GM12874 (cell line): ENCODE measurements around the gene NSD2.

Experiments used
- CTCF ChIP-seq: IDR thresholded peaks from 2 replicates; pipeline ENCODE4 v1.5.1; 2011; ENCODE audit warnings: low read depth, mild to moderate bottlenecking, control low read depth, low read length, moderate library complexity; ENCODE audit not compliant: insufficient read depth

NSD2 gene

GRCh38 chr4:1964971-1965370 is 93.8 kb downstream of the NSD2 start:
- TF ChIP-seq CTCF, result no peak

GRCh38 chr4:1967512-1968149 is 96.4 kb downstream of the NSD2 start:
- TF ChIP-seq CTCF, result no peak

- TF ChIP-seq CTCF, result no peak
These were observed 97.6 kb downstream of the NSD2 start for GRCh38 chr4:1968686-1969295.

GRCh38 chr4:1969928-1970723 is 98.9 kb downstream of the NSD2 start:
- no peak for TF ChIP-seq CTCF

GRCh38 chr4:1970926-1971325 is 99.7 kb downstream of the NSD2 start:
- TF ChIP-seq CTCF, result no peak

- no peak for TF ChIP-seq CTCF
These were observed 100.4 kb downstream of the NSD2 start for GRCh38 chr4:1971456-1972200.

- TF ChIP-seq CTCF, result no peak
These were observed 101.2 kb downstream of the NSD2 start for GRCh38 chr4:1972414-1972813.
